Activated T-cell treated with anti-CD3 and anti-CD28 coated beads for 48 hours (primary cell): ENCODE results near the gene HIPK1.

Experiments
- DNase-seq: peaks from one replicate; pipeline ENCODE4 v3.0.0-alpha.2; 2020; ENCODE audit warnings: low read depth

The HIPK1 gene

GRCh38 chr1:113928941-113929749 is at the start of gene HIPK1:
TSS of gene HIPK1 (plus strand) at chr1:113929324.
- peak; percentile 91 for DNase-seq

DNA sequence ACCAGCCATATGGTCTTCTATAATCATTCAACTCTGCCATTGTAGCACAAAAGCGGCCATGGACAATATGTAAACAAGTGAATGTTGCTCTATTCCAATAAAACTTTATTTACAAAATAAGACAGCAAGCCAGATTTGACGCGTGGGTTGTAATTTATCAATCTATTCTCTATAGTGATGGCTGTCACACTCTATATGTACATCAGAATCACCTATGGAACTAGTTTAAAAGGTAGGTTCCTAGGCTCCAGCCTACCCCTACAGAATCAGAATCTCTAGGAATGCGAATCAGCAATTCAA is 49.4 kb upstream of the HIPK1 start:
- no peak for DNase-seq

DNA sequence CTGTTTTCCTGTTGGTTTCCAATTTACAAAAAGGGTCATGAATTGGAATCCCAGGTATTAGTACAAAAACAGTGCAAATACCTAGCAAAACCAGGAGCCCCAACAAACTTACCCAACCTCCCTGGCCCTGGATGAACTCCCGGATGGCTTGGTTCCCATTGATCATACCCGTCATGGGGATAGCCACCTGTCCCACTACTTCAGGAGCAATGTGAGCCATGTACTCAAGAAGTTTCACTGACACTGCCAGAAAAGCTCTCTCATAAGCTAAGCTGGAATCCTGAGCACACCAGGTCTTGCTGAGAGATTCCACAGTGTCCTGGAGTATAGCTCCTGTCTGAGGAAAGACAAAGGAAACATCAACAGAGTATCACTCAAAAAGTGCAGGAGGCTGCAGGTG is 47.5 kb upstream of the HIPK1 start:
- DNase-seq: no peak

DNA sequence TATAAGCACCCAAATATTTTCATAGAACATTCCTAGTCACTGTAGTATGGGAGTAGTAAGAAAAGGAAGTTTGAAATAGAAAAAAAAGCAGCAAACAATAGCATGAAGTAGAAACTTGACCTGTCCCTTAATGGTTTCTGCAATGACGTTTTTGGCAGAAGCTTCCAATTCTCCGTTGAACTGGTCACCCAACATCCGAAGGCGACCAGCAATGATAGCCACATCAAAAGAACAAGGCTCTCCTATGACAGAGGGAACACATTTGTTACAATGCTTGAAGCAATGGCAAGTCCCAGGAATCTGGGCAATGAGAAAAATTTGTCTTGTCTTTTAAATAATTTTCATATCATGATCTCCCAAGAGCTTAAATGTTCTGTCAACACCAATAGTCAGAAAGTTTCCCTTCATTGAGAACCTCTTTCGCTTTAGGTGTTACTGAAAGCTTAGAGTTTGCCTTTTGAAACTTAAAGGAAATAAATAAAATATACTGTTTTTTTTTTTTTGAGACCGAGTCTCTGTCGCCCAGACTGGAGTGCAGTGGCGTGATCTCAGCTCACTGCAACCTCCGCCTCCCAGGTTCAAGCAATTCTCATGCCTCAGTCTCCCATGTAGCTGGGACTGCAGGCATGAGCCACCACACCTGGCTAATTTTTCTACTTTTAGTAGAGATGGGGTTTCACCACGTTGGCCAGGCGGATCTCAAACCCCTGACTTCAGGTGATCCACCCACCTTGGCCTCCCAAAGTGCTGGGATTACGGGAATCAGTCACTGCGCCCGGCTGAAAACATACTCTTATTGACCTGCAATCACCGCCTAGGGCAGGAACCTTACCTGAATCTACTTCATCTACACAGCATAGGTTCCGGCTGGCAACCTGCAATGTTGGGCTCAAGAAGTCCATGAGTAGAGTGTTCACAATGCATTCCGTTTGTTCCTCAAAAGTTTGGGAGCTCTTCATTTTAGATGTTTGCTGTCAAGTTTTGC is 42.4 kb upstream of the HIPK1 start:
- no peak for DNase-seq

- no peak for DNase-seq
Measured at GRCh38 chr1:113887402-113888175, 41.5 kb upstream of the HIPK1 start, which contains the start of gene BCL2L15. TSS of gene BCL2L15 (minus strand) at chr1:113887581. CDS start at chr1:113887375, 206 bp downstream.

DNA sequence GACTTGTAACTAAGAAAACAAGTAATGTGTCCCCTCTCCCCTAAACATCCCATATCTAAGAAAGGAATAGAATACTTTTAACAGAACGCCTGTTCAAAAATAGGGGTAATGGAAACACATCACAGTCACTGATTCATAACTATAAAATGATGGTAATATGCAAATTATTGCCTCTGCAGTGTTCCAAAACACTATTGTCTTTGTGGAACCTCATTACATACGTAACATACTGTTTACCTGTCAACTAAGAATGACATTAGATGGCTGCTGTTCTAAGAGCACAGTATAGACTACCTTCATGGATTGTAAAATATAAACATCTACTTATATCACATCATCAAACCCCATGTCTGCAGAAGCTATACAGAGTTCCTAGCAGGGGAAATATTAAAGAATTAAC is 38.3 kb upstream of the HIPK1 start:
- no peak for DNase-seq

DNA sequence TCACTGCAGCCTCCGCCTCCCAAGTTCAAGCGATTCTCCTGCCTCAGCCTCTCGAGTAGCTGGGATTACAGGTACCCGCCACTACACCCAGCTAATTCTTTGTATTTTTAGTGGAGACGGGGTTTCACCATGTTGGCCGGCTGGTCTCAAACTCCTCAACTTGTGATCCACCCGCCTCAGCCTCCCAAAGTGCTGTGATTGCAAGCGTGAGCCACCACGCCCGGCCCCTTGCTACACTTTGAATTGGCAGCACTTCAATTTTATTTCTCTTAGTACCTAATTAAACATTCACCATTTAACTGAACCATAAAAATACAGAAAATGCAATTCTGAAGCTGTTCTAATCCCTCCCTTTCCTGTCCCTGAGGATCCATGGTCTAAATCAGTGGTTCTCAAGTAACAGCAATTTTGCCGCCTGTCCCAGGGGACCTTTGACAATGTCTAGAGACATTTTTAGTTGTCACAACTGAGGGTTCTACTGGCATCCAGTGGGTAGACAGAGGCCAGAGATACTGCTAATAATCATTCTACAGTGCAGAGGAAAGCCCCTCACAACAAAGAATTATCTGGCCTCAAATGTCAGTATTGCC is 37.4 kb upstream of the HIPK1 start:
- DNase-seq: no peak

DNA sequence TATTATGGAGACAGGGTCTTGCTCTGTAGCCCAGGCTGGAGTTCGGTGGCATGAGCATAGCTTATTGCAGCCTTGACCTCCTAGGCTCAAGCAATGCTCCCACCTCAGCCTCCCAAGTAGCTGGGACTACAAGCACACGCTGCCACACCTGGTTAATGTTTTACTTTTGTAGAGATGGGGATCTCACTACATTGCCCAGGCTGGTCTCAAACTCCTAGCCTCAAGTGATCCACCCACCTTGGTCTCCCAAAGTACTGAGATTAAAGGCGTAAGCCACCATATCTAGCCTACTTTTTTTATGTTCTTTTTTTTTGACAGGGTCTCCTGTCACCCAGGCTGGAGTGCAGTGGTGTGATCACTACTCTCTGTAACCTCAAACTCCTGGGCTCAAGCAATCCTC is 35.9 kb upstream of the HIPK1 start:
- DNase-seq: no peak

- no peak for DNase-seq
Measured at GRCh38 chr1:113895098-113895497, 34.0 kb upstream of the HIPK1 start.

DNA sequence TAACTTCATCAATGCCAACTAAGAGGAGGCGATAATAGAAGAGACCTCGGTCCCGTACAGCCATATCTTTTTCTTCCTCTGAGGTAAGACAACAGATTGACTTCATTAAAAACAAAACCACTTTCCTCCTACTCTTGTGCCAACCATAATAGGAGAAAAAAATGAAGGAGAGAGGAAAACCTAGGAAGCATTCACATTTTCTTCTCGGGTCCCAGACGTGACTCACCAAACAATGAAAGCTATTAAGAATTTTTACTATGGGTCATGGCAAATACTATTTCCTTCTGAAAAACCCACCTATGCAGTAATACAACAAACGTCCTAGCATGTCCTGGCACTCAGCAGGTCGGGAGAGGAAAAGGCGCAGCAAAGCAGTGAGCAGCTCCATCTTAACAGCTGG is 33.2 kb upstream of the HIPK1 start:
- DNase-seq: no peak

- no peak for DNase-seq
Measured at GRCh38 chr1:113898241-113898814, 30.8 kb upstream of the HIPK1 start.

- DNase-seq: no peak
Measured at GRCh38 chr1:113899111-113899510, 30.0 kb upstream of the HIPK1 start.

DNA sequence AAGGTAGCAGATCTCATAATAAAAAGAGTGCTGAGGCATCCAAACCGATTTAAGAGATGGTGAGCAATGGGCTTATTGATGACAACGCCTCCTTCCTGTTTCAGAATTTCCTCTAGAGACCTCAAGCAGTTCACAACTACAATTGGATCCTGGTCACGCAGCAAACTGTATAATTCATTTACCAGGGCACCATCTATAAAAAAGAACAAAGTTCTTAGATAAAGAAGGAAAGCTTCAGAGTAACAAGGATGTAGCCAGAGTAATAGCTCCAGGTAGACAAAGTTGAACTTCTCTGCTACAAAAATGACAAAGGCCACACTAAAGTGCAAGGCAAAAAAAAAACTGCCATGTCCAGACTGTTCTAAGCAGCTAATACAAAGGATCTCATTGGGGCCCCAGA is 27.9 kb upstream of the HIPK1 start:
- no peak for DNase-seq

DNA sequence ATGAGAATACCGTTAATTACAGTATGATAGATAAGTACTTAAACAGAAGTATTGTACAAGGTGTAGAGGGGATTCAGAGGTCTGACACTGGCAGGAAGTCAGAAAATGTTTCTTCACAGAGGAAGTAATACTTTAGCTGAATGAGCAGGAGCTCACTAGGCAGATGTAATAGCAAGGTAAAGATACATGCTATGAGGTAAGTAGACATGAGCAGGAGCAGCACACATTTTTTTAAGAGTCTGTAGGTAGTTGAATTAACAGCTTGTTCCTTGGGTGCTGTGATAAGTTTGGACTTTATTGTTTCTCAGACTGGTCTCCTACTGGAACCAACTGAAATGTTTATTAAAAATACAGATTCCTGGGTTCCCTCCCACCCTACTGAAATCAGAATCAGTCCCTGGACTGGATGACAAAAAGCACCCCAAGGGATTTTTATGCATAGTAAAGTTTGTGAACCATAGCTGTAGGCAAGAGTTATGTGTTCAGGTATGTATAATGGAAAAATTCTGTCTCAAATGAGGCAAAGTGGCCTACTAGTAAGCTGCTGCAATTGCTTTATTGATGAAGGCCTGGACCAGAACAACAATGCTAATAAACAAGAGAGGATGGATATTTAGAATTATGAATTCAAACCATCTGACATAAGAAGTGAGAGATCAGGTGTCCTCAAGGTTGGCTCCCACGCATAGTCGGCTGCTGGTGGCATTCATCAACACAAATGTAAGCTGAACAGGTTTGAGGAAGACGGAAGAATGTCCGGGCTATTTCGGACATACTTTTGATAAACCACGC is 25.4 kb upstream of the HIPK1 start:
- DNase-seq: peak; percentile 7

GRCh38 chr1:113904293-113904673 is 24.8 kb upstream of the HIPK1 start:
- DNase-seq: no peak

DNA sequence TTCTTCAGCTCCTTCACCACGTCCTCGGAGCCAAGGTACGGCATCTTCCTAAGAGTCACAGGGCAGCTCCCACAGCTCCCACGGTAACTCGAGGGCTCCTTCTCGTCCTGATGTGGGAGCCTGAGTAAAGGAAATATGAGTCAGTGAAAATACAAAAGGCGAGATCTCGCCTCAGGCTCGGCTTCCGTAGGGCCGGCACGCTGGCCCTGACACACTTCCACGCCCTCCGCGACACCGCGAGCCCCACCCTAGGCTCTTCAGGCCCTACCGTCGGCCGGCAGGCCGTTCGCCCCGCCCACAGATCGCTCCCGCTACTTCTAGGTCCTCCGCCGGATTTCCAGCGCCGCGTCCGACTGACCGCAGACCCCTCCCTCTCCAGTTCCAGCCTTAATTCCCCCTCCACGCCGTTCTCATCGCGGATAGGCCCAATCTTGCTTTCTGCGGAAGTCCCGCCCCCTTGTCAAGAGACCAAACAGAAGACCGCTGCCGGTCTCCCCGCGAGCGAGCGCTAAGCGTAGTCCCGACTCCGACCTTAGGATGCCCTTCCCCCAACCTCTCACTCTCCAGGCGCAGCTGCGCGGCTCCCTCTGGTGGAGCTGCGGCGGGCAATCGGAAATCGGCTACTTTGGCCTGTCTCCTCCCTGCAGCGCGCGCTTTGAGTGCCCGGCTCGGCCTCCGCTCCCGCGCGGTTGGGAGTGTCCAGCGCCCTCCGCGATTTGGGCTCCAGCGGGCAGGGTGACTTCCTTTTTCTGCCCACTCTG is 24.3 kb upstream of the HIPK1 start, which contains the start of the genes AP4B1 and DCLRE1B:
Gene AP4B1, minus strand, starts transcription at position 126 of the 761 bp plus-strand sequence. Its CDS starts 82 bp downstream, at position 44.
Gene DCLRE1B, plus strand, starts transcription at position 653 of the 761 bp plus-strand sequence. CDS start 261 bp downstream, outside the sequence.
- DNase-seq: peak; percentile 96

GRCh38 chr1:113905435-113905861 is 23.7 kb upstream of the HIPK1 start:
- peak; percentile 16 for DNase-seq

- DNase-seq: no peak
Measured at GRCh38 chr1:113912594-113913311, 16.4 kb upstream of the HIPK1 start.

DNA sequence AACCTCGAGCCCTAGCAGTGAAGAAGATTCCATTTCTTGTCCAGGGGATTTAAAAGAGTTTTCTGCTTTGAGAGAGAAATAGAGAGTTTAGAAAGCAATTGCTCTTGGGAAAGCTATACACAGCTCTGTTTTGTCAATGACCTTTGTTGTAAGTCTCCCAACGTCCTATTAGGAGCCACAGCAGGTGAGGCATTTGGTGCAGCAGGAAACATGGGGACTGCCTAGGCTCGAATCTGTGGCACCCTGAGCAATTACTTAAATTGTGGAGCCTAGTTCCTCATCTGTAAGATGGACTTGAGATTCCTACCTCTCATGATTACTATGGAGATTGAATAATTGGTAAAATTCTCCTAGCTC is 15.8 kb upstream of the HIPK1 start:
- no peak for DNase-seq
